Superior temporal gyrus (tissue), 1 donor: ENCODE measurements around the gene BRD3OS.
A peak's percentile ranks its signal among the peaks of the same experiment; 100 is the strongest.

Source experiments
- DNase-seq: peaks from one replicate; pipeline ENCODE4 v3.0.0-alpha.2; 2016; ENCODE audit errors: extremely low spot score

Gene BRD3OS

GRCh38 chr9:134024828-134025605 lies at the start of gene BRD3OS:
Gene BRD3OS (plus strand): TSS chr9:134025481. CDS start chr9:134026748, 1,267 bp downstream.
- peak; percentile 93 for DNase-seq

- DNase-seq, result no peak
Observed at GRCh38 chr9:133975511-133975910, 49.8 kb upstream of the BRD3OS start.

GRCh38 chr9:133976191-133976861 lies 49.0 kb upstream of the BRD3OS start:
- DNase-seq, result no peak

- DNase-seq, result no peak
Observed at GRCh38 chr9:133976887-133977286, 48.4 kb upstream of the BRD3OS start.

- no peak for DNase-seq
Observed at GRCh38 chr9:133977421-133978201, 47.7 kb upstream of the BRD3OS start.

GRCh38 chr9:133978226-133978898 lies 46.9 kb upstream of the BRD3OS start:
- no peak for DNase-seq

GRCh38 chr9:133978899-133979272 lies 46.4 kb upstream of the BRD3OS start:
- DNase-seq, result no peak

GRCh38 chr9:133979273-133979920 lies 45.9 kb upstream of the BRD3OS start:
- no peak for DNase-seq

GRCh38 chr9:133979921-133980863 lies 45.1 kb upstream of the BRD3OS start:
- DNase-seq, result no peak

GRCh38 chr9:133980864-133981588 lies 44.3 kb upstream of the BRD3OS start:
- no peak for DNase-seq

GRCh38 chr9:133981589-133981957 lies 43.7 kb upstream of the BRD3OS start:
- no peak for DNase-seq

GRCh38 chr9:133981958-133982681 lies 43.2 kb upstream of the BRD3OS start:
- no peak for DNase-seq

- DNase-seq, result no peak
Observed at GRCh38 chr9:133982971-133983720, 42.1 kb upstream of the BRD3OS start.

GRCh38 chr9:133986061-133986460 lies 39.2 kb upstream of the BRD3OS start:
- no peak for DNase-seq

- DNase-seq, result no peak
Observed at GRCh38 chr9:133986774-133987445, 38.4 kb upstream of the BRD3OS start.

- no peak for DNase-seq
Observed at GRCh38 chr9:133987446-133987788, 37.9 kb upstream of the BRD3OS start.

GRCh38 chr9:133987946-133988665 lies 37.2 kb upstream of the BRD3OS start:
- no peak for DNase-seq
